HG02642 (cell line): ENCODE measurements around the gene RNU7-1.

Source experiments
- ATAC-seq: cut with Tn5 transposase; IDR thresholded peaks from one replicate; pipeline ENCODE4 v1.9.1; 2021; ENCODE audit warnings: mild to moderate bottlenecking; ENCODE audit not compliant: unreplicated experiment, poor library complexity

Gene RNU7-1

GRCh38 chr12:6936636-6937480, 6.8 kb upstream of the RNU7-1 start:
- ATAC-seq = peak; percentile 10

- ATAC-seq = peak; percentile 89
Measured at GRCh38 chr12:6937481-6938352, 5.9 kb upstream of the RNU7-1 start.

GRCh38 chr12:6938353-6939190, 5.0 kb upstream of the RNU7-1 start:
- no peak for ATAC-seq

GRCh38 chr12:6939191-6939540, 4.5 kb upstream of the RNU7-1 start:
- no peak for ATAC-seq

GRCh38 chr12:6941267-6941666, 2.3 kb upstream of the RNU7-1 start:
- no peak for ATAC-seq

- no peak for ATAC-seq
Measured at GRCh38 chr12:6941782-6942181, 1.8 kb upstream of the RNU7-1 start.

GRCh38 chr12:6942331-6942665, 1.3 kb upstream of the RNU7-1 start:
- no peak for ATAC-seq

- peak; percentile 24 for ATAC-seq
Measured at GRCh38 chr12:6943389-6943721, 261 bp upstream of the RNU7-1 start.

GRCh38 chr12:6944381-6945186, 968 bp downstream of the RNU7-1 start:
- peak; percentile 53 for ATAC-seq

- ATAC-seq = no peak
Measured at GRCh38 chr12:6945613-6946012, 2.0 kb downstream of the RNU7-1 start.

- peak; percentile 28 for ATAC-seq
Measured at GRCh38 chr12:6946033-6946919, 2.7 kb downstream of the RNU7-1 start.

- no peak for ATAC-seq
Measured at GRCh38 chr12:6946920-6947374, 3.3 kb downstream of the RNU7-1 start.

GRCh38 chr12:6947615-6948014, 4.0 kb downstream of the RNU7-1 start:
- no peak for ATAC-seq

- no peak for ATAC-seq
Measured at GRCh38 chr12:6948873-6949594, 5.4 kb downstream of the RNU7-1 start.

- no peak for ATAC-seq
Measured at GRCh38 chr12:6950401-6950801, 6.8 kb downstream of the RNU7-1 start.

GRCh38 chr12:6950811-6951540, 7.4 kb downstream of the RNU7-1 start, which contains the start of gene PTPN6:
PTPN6 (plus strand) TSS chr12:6951356; CDS start chr12:6951513, 157 bp downstream.
- ATAC-seq = no peak

GRCh38 chr12:6951551-6952120, 8.0 kb downstream of the RNU7-1 start:
- no peak for ATAC-seq
